ENCODE results near the gene LRRC1. TPM values are rescaled to one million over a fixed set of nuclear protein-coding genes. Genes with fewer than 3 reads are reported as not detected.

The LRRC1 gene
- total RNA-seq, 1 experiment from 2014 or later: 18.4 TPM

- peak; percentile 67 for DNase-seq (ENCODE audit: low read depth)
Measured at GRCh38 chr6:53888931-53889330, 94.1 kb downstream of the LRRC1 start.

GRCh38 chr6:53889365-53889764, 94.6 kb downstream of the LRRC1 start:
- no peak for DNase-seq (ENCODE audit: low read depth)

DNA sequence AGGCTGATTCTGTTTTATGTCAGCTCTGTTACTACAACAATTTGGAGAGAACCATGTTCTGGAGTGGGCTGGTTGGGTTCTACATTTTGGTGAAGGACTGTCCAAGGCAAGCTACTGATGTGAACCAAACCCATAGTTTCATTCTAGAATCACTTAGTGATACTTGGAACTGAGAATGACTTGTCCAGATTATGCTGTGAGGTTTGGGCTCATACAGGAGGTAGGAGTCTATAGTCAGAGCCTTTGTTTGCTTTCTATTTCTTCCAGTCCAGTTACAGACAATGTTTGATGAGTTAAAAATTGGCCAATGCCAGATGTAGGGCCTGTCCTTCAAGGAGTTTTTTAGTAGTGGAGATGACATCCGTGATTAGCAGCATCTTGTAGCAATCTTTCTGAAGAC, 97.9 kb downstream of the LRRC1 start:
- no peak for DNase-seq (ENCODE audit: low read depth)

DNA sequence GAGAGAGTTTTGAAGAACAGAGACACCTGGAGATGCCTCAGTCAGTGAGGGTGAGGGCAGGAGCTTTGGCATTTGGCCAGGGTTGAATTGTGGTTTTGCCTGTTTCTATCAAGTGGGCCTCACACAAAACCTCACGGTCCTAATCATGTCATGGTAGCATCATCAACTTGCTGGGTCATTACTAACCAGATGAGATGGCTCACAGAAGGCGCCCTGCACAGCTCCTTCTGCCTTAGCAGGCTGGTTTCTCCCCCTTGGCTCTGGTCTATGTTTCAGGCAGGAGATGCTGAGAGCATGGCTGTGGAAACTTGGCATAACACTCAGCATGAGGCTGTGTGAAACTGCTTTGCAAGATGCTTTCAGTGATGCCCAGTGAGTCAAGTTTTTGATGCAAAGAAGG, 99.3 kb downstream of the LRRC1 start:
- DNase-seq (ENCODE audit: low read depth): peak; percentile 85

- peak; percentile 48 for DNase-seq (ENCODE audit: low read depth)
Measured at GRCh38 chr6:53896196-53896595, 101.4 kb downstream of the LRRC1 start.

- DNase-seq (ENCODE audit: low read depth): peak; percentile 89
Measured at GRCh38 chr6:53898026-53898795, 103.4 kb downstream of the LRRC1 start.

GRCh38 chr6:53899512-53899911, 104.7 kb downstream of the LRRC1 start:
- no peak for DNase-seq (ENCODE audit: low read depth)

GRCh38 chr6:53903357-53903756, 108.6 kb downstream of the LRRC1 start:
- DNase-seq (ENCODE audit: low read depth): no peak

- no peak for DNase-seq (ENCODE audit: low read depth)
Measured at GRCh38 chr6:53906103-53906502, 111.3 kb downstream of the LRRC1 start.

DNA sequence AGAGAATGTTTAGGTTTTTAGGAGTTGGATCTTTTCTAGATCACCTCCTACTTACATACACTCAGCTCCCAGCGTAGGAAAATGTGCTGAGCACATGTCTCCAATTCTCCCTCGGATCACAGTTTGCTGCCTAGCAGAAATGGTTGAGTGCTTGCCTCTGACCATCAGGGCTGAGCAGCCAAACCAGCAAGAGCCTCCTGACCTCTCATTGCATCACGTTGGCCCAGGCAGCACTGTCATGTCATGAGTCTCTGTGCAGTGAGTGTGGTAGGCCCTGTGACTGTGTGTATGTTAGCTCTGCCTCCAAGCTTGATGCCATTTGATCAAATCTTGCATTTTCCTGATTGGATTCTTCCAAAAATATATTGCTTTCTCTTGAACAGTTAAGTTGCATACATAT, 112.0 kb downstream of the LRRC1 start:
- no peak for DNase-seq (ENCODE audit: low read depth)

DNA sequence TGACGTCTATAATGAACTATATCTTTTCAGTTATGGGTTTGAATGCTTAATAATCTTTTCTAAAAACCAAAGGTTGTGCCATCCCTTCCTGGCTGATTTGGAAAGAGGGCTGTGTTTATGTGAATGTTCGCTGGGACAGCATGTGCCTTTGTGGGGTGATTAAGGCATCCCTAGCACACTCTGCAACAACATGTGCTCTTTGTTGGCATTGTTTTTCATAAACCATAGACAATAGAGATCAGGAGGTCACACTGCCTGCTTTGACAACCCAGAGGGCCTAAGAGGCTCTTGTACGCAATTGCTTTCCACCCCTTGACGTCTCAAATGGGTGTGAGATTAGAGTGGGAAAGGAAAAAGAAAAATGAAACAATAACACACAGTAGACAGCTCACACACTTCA, 116.0 kb downstream of the LRRC1 start:
- no peak for DNase-seq (ENCODE audit: low read depth)

DNA sequence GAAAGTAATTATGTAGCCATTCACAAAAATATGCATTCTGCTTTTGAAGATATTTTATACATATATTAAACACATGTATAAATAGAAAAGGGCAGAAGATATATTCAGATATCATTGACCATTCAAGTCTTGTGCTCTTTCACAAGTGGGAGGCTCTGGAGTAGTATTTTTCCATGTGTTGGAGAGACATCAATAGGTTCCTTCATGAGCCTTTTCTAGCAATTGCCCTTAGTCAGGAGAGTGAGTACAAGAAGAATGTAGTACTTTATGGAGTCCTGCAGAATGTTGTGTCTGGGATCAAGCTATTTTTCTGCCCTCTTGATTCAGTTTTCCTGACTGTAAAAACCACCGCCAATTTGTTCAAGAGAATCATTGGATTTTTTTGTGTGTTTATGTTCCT, 117.9 kb downstream of the LRRC1 start:
- no peak for DNase-seq (ENCODE audit: low read depth)

DNA sequence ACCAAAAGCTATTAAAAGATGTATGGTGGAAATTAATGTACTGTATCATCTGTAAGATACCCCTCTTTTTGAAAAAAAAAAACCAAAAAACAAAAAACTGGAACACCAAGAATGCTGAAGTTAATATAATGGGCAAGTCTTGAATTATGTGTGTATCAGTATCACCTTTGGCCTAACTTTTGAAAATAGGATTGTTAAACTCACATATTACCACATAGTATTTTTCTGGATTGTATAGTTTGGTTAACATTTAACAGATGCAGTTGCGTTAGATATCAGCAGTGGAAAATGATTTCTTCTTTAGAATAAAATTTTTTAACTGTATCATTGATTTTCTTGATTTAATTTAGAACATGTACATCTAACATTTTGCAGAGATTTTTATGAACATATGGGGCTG, 118.5 kb downstream of the LRRC1 start:
- no peak for DNase-seq (ENCODE audit: low read depth)

DNA sequence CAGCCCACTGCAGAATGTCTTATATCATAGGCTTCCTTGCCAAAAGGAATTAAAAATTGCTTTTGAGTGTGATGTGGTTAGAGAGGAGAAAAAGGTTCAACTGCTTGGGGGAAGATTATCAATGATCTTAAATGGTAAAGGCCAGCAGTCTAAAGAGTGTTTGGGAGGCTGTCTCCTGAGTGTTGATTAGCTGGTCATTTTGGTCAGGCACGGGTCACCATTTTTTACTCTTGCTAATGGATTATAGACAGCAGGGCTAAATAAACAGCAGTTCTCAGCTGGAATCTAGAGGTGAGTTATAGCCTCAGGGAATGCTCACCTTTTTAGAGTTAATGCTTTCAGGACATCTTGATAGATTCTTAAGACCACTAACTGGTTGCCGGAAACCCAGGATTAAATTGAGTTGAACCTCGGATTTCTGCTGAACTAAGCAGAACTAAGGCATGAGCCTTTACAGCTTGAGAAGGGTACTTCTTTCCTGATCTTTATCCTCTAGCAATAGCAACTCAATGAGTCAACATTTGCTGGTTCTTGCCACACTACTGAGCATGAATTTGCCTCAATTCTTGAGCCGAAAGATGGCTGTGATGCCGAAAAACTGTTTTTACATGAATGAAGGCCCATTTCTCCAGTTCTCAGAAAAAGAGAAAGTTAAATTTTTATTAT, 120.4 kb downstream of the LRRC1 start:
- no peak for DNase-seq (ENCODE audit: low read depth)

DNA sequence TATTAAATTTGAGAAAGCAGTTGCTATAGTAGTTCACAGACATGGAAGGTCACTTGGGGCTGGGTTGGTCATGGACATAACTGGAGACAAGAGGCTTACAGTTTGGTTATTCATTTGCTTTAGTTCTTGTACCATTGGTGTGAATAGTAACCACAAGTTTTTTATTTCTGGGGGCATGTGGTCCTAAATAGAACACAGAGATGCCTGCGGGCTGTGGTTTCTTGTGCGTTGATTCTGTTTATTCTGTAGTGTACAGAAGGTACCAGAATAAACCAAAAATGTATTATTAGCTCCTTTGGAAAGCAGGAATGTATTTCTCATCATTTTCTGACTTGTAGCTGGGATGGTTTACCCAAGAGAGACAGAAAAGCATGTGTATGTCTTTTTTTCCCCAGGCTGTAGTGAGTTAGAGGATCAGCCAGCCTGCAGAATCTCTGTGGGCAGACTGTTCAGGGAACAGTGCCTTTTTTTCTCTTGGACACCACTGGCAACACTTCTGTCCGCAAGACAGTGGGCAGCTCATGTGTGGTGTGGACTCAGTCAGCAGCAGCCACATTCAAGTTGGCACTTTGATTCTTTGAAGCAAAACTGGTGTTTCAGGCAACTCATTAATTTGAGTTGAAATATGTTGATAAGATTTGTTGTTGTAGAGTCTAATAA, 122.1 kb downstream of the LRRC1 start:
- peak; percentile 18 for DNase-seq (ENCODE audit: low read depth)

GRCh38 chr6:53917464-53917842, 122.6 kb downstream of the LRRC1 start:
- no peak for DNase-seq (ENCODE audit: low read depth)

GRCh38 chr6:53918854-53919510, 124.2 kb downstream of the LRRC1 start:
- DNase-seq (ENCODE audit: low read depth): no peak

- DNase-seq (ENCODE audit: low read depth): no peak
Measured at GRCh38 chr6:53919881-53920360, 125.1 kb downstream of the LRRC1 start.

- DNase-seq (ENCODE audit: low read depth): no peak
Measured at GRCh38 chr6:53920881-53921280, 126.1 kb downstream of the LRRC1 start.

GRCh38 chr6:53921639-53922038, 126.8 kb downstream of the LRRC1 start:
- no peak for DNase-seq (ENCODE audit: low read depth)

GRCh38 chr6:53922539-53922981, 127.8 kb downstream of the LRRC1 start:
- no peak for DNase-seq (ENCODE audit: low read depth)

DNA sequence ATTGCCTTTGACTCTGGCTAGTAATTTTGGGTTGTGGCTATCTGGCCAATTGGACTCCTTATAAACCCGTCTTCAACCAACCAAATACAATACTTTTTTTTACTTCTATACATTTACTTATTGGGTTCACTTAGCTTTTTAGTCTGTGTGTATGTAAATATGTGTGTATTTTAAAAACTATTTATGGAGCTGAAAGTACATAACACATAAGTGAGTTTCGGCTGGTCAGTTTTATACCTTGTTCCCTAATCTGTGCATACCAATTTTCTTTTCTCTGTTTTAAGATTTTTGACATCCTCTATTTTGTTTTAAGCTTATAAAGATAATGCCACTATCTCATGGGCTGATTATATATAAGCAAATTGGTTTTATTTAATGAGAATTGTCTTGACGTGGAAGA, 129.5 kb downstream of the LRRC1 start:
- DNase-seq (ENCODE audit: low read depth): no peak

Measured in M059J (cell line).